ENCODE results near the gene ADAMTS4.

ADAMTS4 gene

GRCh38 chr1:161159913-161160243, 39.0 kb downstream of the ADAMTS4 start:
- ChIA-PET POLR2A (interaction anchor here (1.0 kb wide), 1 partner anchor 39 kb away, joined by 3 read pairs; the partner anchor contains the start of gene ADAMTS4), CTCF (interaction anchor here (2.7 kb wide), 1 partner anchor 26 kb away, joined by 9 read pairs; the partner anchor contains the start of gene DEDD)
- no peak for DNase-seq (ENCODE audit: low read depth, low spot score)
- peak overlapping the region; percentile 90 for H3K4me3 ChIP-seq (ENCODE audit: low read depth, low read length)
- TF ChIP-seq CTCF (IDR thresholded peaks at IDR 0.05; ENCODE audit: insufficient read depth, low read length, missing control alignments): no peak

GRCh38 chr1:161159087-161159912, 39.6 kb downstream of the ADAMTS4 start, which contains the start of gene USP21:
Gene USP21, plus strand, starts transcription at chr1:161159500. Its CDS starts 1,141 bp downstream, at chr1:161160641.
- ChIA-PET POLR2A (interaction anchor here (1.0 kb wide), 1 partner anchor 39 kb away, joined by 3 read pairs; the partner anchor contains the start of gene ADAMTS4), CTCF (interaction anchor here (2.4 to 2.7 kb wide), 2 partner anchors 21 to 26 kb away, joined by 9 to 10 read pairs; partner anchors contain the start of gene DEDD)
- no peak for DNase-seq (ENCODE audit: low read depth, low spot score)
- peak within 1 kb of the TSS; percentile 90 for H3K4me3 ChIP-seq (ENCODE audit: low read depth, low read length)
- TF ChIP-seq CTCF (IDR thresholded peaks at IDR 0.05; ENCODE audit: insufficient read depth, low read length, missing control alignments): peak; percentile 38

DNA sequence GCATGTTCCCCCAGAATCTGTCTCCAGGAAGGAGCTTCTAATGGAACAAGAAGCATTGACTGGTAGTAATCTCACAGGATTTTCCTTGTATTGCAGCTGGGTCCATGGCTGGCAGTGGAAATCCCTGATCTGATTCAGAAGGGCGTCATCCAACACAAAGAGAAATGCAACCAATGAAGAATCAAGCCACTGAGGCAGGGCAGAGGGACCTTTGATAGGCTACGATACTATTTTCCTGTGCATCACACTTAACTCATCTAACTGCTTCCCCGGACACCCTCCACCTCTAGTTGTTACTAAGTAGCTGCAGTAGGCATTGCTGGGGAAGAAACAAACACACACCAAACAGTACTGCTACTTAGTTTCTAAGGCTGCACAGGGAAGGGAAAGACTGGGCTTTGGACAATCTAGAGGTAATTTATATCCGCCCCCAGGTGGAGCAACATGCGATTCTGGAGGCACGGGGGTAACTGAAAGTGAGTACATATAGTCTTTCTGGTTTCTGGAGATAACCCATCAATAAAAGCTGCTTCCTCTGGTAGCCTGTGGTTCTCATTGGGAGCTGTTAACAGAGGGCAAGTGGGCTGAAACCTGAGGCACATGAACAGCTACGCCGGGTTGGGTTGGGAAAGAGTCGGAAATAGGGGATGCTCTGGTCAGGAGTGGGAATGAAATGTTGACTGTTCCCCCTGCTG, 40.4 kb downstream of the ADAMTS4 start:
- no peak for TF ChIP-seq CTCF (IDR thresholded peaks at IDR 0.05; ENCODE audit: insufficient read depth, low read length, missing control alignments)
- H3K4me3 ChIP-seq (ENCODE audit: low read depth, low read length): peak overlapping the region; percentile 90
- ChIA-PET CTCF (interaction anchor here (2.4 to 2.9 kb wide), 3 partner anchors 8 to 25 kb away, joined by 9 to 17 read pairs (median 10); partner anchors contain the start of genes DEDD and PPOX), POLR2A (interaction anchor here (1.4 kb wide), 1 partner anchor 8 kb away, joined by 4 read pairs; the partner anchor contains the start of gene PPOX)
- no peak for DNase-seq (ENCODE audit: low read depth, low spot score)

- CTCF ChIA-PET: interaction anchor here (0.7 to 2.9 kb wide), 5 partner anchors 8 to 117 kb away, joined by 3 to 17 read pairs (median 9); partner anchors contain the start of genes DEDD and PPOX
These were observed 41.0 kb downstream of the ADAMTS4 start for GRCh38 chr1:161157867-161158266.

DNA sequence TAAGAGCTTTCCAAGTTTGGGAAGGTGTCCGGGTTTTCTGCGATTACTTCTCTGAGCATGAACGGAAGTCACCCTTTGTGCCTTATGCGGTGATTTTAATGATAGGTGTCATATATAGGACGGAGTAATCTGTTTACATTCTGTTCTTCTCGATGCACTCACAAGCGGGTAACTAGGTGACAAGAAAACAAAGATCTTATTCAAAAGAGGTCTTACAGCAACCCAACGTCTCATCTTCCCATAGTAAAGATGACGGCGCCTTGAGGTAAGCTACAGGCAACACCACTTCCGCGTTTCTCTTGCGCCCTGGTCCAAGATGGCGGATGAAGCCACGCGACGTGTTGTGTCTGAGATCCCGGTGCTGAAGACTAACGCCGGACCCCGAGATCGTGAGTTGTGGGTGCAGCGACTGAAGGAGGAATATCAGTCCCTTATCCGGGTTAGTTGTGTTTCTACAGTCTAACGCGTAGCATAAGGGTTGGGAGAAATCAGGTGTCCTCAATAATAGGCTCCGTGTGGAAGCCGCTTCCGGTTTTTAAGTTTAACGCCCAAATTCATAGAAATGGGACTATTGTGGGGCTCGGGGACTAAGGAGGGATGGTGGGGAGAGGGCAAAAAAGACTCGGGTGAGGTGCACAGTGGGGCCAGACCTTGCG, 45.0 kb downstream of the ADAMTS4 start, which contains the start of gene UFC1:
TSS of gene UFC1 (plus strand) at position 297 of the 656 bp plus-strand sequence. CDS start at position 317, 20 bp downstream.
- no peak for TF ChIP-seq CTCF (IDR thresholded peaks at IDR 0.05; ENCODE audit: insufficient read depth, low read length, missing control alignments)
- POLR2A ChIA-PET: interaction anchor here (0.9 to 1.7 kb wide), 6 partner anchors 12 to 108 kb away, joined by 3 to 8 read pairs (median 3); partner anchors contain the start of genes DEDD, PPOX and USF1
- DNase-seq (ENCODE audit: low read depth, low spot score): no peak
- CTCF ChIA-PET: interaction anchor here (0.5 to 2.7 kb wide), 4 partner anchors 12 to 21 kb away, joined by 3 to 15 read pairs (median 4); partner anchors contain the start of genes DEDD and PPOX
- H3K4me3 ChIP-seq (ENCODE audit: low read depth, low read length): peak within 1 kb of the TSS; percentile 94

More at GRCh38 chr1:161157867-161158266, 41.0 kb downstream of the ADAMTS4 start:
- DNase-seq (ENCODE audit: low read depth, low spot score): no peak
- POLR2A ChIA-PET: interaction anchor here (1.4 kb wide), 1 partner anchor 8 kb away, joined by 4 read pairs; the partner anchor contains the start of gene PPOX
- no peak overlapping the region for H3K4me3 ChIP-seq (ENCODE audit: low read depth, low read length)
- no peak for TF ChIP-seq CTCF (IDR thresholded peaks at IDR 0.05; ENCODE audit: insufficient read depth, low read length, missing control alignments)

Data from AG04449 (cell line).